CD4-positive, alpha-beta memory T cell (primary cell): Measurements from ENCODE around the gene BLOC1S4. TPM values are rescaled to one million over a fixed set of nuclear protein-coding genes. Genes with fewer than 3 reads are reported as not detected.

Experiments
- CTCF ChIA-PET: fragments of 350-600 bp; sonication (Branson Sonifier 250); formaldehyde crosslinking; loops from one replicate; lab custom pipeline; 2021; ENCODE audit warnings: inconsistent platforms; ENCODE audit not compliant: partially characterized antibody; lab: Charles Lee
- POLR2A ChIA-PET: fragments of 350-600 bp; sonication (Branson Sonifier 250); formaldehyde crosslinking; loops from one replicate; lab custom pipeline; 2021; ENCODE audit not compliant: partially characterized antibody; lab: Charles Lee
- DNase-seq, 5 donors: peaks; one replicate each; pipeline versions ENCODE4 v3.0.0 to v3.0.0-alpha.2; 2020 to 2022; ENCODE audit warnings: mixed read lengths in 1 of 5
- H3K27ac ChIP-seq: one replicate; pipeline ENCODE4 v1.7.0; 2013; ENCODE audit warnings: low read depth, low read length
- H3K27me3 ChIP-seq: 2 replicates; pipeline ENCODE4 v1.7.0; 2013; ENCODE audit warnings: mild to moderate bottlenecking, low read length, moderate library complexity; ENCODE audit not compliant: insufficient read depth
- H3K36me3 ChIP-seq: 2 replicates; pipeline ENCODE4 v1.7.0; 2013; ENCODE audit warnings: mild to moderate bottlenecking, low read length, moderate library complexity; ENCODE audit not compliant: insufficient read depth
- H3K4me1 ChIP-seq: 2 replicates; pipeline ENCODE4 v1.7.0; 2013; ENCODE audit warnings: mild to moderate bottlenecking, low read length, moderate library complexity; ENCODE audit not compliant: insufficient read depth
- H3K4me3 ChIP-seq, 2 donors: one replicate each; pipeline ENCODE4 v1.7.0; 2013; ENCODE audit warnings: low read length in 2 of 2, mild to moderate bottlenecking in 1 of 2
- H3K9me3 ChIP-seq, 2 donors: one replicate each; pipeline ENCODE4 v1.7.0; 2013; ENCODE audit warnings: low read length in 2 of 2, control low read depth in 1 of 2; ENCODE audit not compliant: control insufficient read depth in 1 of 2
- H3K27ac Mint-ChIP-seq, 7 donors: one replicate each; pipeline ENCODE4 v1.8.0; 2020 to 2021; ENCODE audit warnings: mixed read lengths in 7 of 7, mild to moderate bottlenecking in 6 of 7, inconsistent platforms in 3 of 7, moderate library complexity in 3 of 7
- H3K27me3 Mint-ChIP-seq, 2 donors: one replicate each; pipeline ENCODE4 v1.8.0; 2020 to 2021; ENCODE audit warnings: mixed read lengths in 2 of 2
- H3K36me3 Mint-ChIP-seq, 2 donors: one replicate each; pipeline ENCODE4 v1.8.0; 2020 to 2021; ENCODE audit warnings: mixed read lengths in 2 of 2, inconsistent platforms in 1 of 2, mild to moderate bottlenecking in 1 of 2
- H3K4me1 Mint-ChIP-seq, 4 donors: one replicate each; pipeline ENCODE4 v1.8.0; 2020 to 2021; ENCODE audit warnings: mixed read lengths in 4 of 4, mild to moderate bottlenecking in 1 of 4
- H3K4me3 Mint-ChIP-seq, 8 donors: one replicate each; pipeline ENCODE4 v1.8.0; 2020 to 2021; ENCODE audit warnings: mixed read lengths in 8 of 8, mild to moderate bottlenecking in 7 of 8, moderate library complexity in 6 of 8, inconsistent platforms in 3 of 8
- H3K9me3 Mint-ChIP-seq, 8 donors: one replicate each; pipeline ENCODE4 v1.8.0; 2020 to 2021; ENCODE audit warnings: mixed read lengths in 8 of 8, mild to moderate bottlenecking in 5 of 8, inconsistent platforms in 3 of 8, moderate library complexity in 1 of 8
- intact Hi-C: fragments of 100-400 bp; cut with micrococcal nuclease; formaldehyde crosslinking; loops from one replicate; pipeline ENCODE4 v1.15.1; 2023
- polyA plus RNA-seq, 2 donors: library from polyadenylated mRNA; unstranded; fragments of 300-500 nt; fragmentation: Illumina TruSeq; gene quantifications; one replicate each; pipeline ENCODE4 v1.2.3, GENCODE V29; 2021
- total RNA-seq, 2 experiments: library from RNA; stranded (reverse); gene quantifications; one replicate each; pipeline ENCODE4 v1.2.3, GENCODE V29; 2021

Gene BLOC1S4
- total and polyA plus RNA-seq, 4 experiments from 2014 or later, result 35.3 to 76.2 (median 55.2) TPM

- DNase-seq, result no peak
- Histone ChIP-seq H3K27ac (no peak overlapping the region), H3K4me1 (no peaks in the 10 kb centered on the region), H3K4me3 (no peak overlapping the region), H3K36me3 (no peaks in the 10 kb centered on the region), H3K27me3 (no peaks in the 10 kb centered on the region), H3K9me3 (no peaks in the 10 kb centered on the region)
- no peaks in the 10 kb centered on the region for H3K9me3 Mint-ChIP-seq
- H3K4me3 Mint-ChIP-seq, result no peak overlapping the region
- no peaks in the 10 kb centered on the region for H3K36me3 Mint-ChIP-seq
- ChIA-PET POLR2A (no interaction called here), CTCF (interaction anchor here (1.3 kb wide), 1 partner anchor 115 kb away, joined by 4 read pairs; no protein-coding TSS in a partner anchor)
- no peaks in the 10 kb centered on the region for H3K27me3 Mint-ChIP-seq
- H3K4me1 Mint-ChIP-seq, result no peaks in the 10 kb centered on the region
- no peak overlapping the region for H3K27ac Mint-ChIP-seq
- intact Hi-C loops, result no loop called here
These were observed 42.8 kb downstream of the BLOC1S4 start for GRCh38 chr4:6758728-6759127.

GRCh38 chr4:6760865-6761264 is 44.9 kb downstream of the BLOC1S4 start:
- no peaks in the 10 kb centered on the region for H3K27me3 Mint-ChIP-seq
- no peaks in the 10 kb centered on the region for H3K27me3 ChIP-seq
- no peak overlapping the region for H3K27ac ChIP-seq
- DNase-seq, result no peak
- H3K9me3 Mint-ChIP-seq, result no peaks in the 10 kb centered on the region
- no peak overlapping the region for H3K4me3 ChIP-seq
- no peaks in the 10 kb centered on the region for H3K4me1 ChIP-seq
- no peaks in the 10 kb centered on the region for H3K9me3 ChIP-seq
- intact Hi-C loops, result no loop called here
- H3K36me3 Mint-ChIP-seq, result no peaks in the 10 kb centered on the region
- POLR2A ChIA-PET, result no interaction called here
- CTCF ChIA-PET, result interaction anchor here (1.3 kb wide), 1 partner anchor 113 kb away, joined by 3 read pairs; no protein-coding TSS in a partner anchor
- H3K36me3 ChIP-seq, result no peaks in the 10 kb centered on the region
- no peak overlapping the region for H3K27ac Mint-ChIP-seq
- H3K4me3 Mint-ChIP-seq, result no peak overlapping the region
- H3K4me1 Mint-ChIP-seq, result peaks cover 0 to under 1% (median 0%) of the 10 kb centered on the region in 4 donors

- Histone ChIP-seq H3K4me3 (no peak overlapping the region), H3K36me3 (no peaks in the 10 kb centered on the region), H3K27ac (no peak overlapping the region), H3K27me3 (no peaks in the 10 kb centered on the region), H3K4me1 (no peaks in the 10 kb centered on the region), H3K9me3 (no peaks in the 10 kb centered on the region)
- no peaks in the 10 kb centered on the region for H3K9me3 Mint-ChIP-seq
- H3K4me3 Mint-ChIP-seq, result no peak overlapping the region
- H3K36me3 Mint-ChIP-seq, result no peaks in the 10 kb centered on the region
- POLR2A ChIA-PET, result no interaction called here
- no peak for DNase-seq
- intact Hi-C loops, result no loop called here
- peaks cover 0 to 9% (median 0%) of the 10 kb centered on the region in 4 donors for H3K4me1 Mint-ChIP-seq
- CTCF ChIA-PET, result interaction anchor here (1.3 kb wide), 1 partner anchor 112 kb away, joined by 3 read pairs; no protein-coding TSS in a partner anchor
- no peak overlapping the region for H3K27ac Mint-ChIP-seq
- no peaks in the 10 kb centered on the region for H3K27me3 Mint-ChIP-seq
These were observed 46.0 kb downstream of the BLOC1S4 start for GRCh38 chr4:6761649-6762615.

- Histone ChIP-seq H3K36me3 (no peaks in the 10 kb centered on the region), H3K9me3 (no peaks in the 10 kb centered on the region), H3K27ac (no peak overlapping the region), H3K4me3 (no peak overlapping the region), H3K27me3 (no peaks in the 10 kb centered on the region), H3K4me1 (no peaks in the 10 kb centered on the region)
- Mint-ChIP-seq H3K36me3 (no peaks in the 10 kb centered on the region), H3K4me3 (no peak overlapping the region), H3K4me1 (peaks cover 0 to 9% (median 1%) of the 10 kb centered on the region in 4 donors), H3K27ac (peak overlapping the region in 1 of 7 donors; percentile 21), H3K27me3 (no peaks in the 10 kb centered on the region), H3K9me3 (no peaks in the 10 kb centered on the region)
- ChIA-PET CTCF (no interaction called here), POLR2A (no interaction called here)
- no peak for DNase-seq
- intact Hi-C loops, result no loop called here
These were observed 47.4 kb downstream of the BLOC1S4 start for GRCh38 chr4:6763330-6763851.

- ChIA-PET CTCF (no interaction called here), POLR2A (no interaction called here)
- no peaks in the 10 kb centered on the region for H3K36me3 ChIP-seq
- peaks cover 14% of the 10 kb centered on the region for H3K4me1 ChIP-seq
- DNase-seq, result no peak
- H3K27me3 Mint-ChIP-seq, result no peaks in the 10 kb centered on the region
- no peaks in the 10 kb centered on the region for H3K9me3 ChIP-seq
- no peaks in the 10 kb centered on the region for H3K36me3 Mint-ChIP-seq
- no peak overlapping the region for H3K27ac Mint-ChIP-seq
- H3K9me3 Mint-ChIP-seq, result no peaks in the 10 kb centered on the region
- H3K4me3 ChIP-seq, result no peak overlapping the region
- no peak overlapping the region for H3K27ac ChIP-seq
- H3K4me3 Mint-ChIP-seq, result no peak overlapping the region
- no peaks in the 10 kb centered on the region for H3K27me3 ChIP-seq
- intact Hi-C loops, result no loop called here
- H3K4me1 Mint-ChIP-seq, result peaks cover 5 to 23% (median 12%) of the 10 kb centered on the region in 4 donors
These were observed 49.1 kb downstream of the BLOC1S4 start for GRCh38 chr4:6764976-6765620.

- intact Hi-C loops, result no loop called here
- H3K27ac Mint-ChIP-seq, result peak overlapping the region in 1 of 7 donors; percentile 57
- no peak for DNase-seq
- H3K36me3 ChIP-seq, result no peaks in the 10 kb centered on the region
- H3K4me3 ChIP-seq, result no peak overlapping the region
- POLR2A ChIA-PET, result no interaction called here
- CTCF ChIA-PET, result no interaction called here
- H3K4me1 ChIP-seq, result peaks cover 14% of the 10 kb centered on the region
- no peaks in the 10 kb centered on the region for H3K27me3 ChIP-seq
- H3K4me1 Mint-ChIP-seq, result peaks cover 5 to 23% (median 12%) of the 10 kb centered on the region in 4 donors
- no peak overlapping the region for H3K4me3 Mint-ChIP-seq
- no peak overlapping the region for H3K27ac ChIP-seq
- H3K9me3 ChIP-seq, result no peaks in the 10 kb centered on the region
- H3K27me3 Mint-ChIP-seq, result no peaks in the 10 kb centered on the region
- H3K36me3 Mint-ChIP-seq, result no peaks in the 10 kb centered on the region
- no peaks in the 10 kb centered on the region for H3K9me3 Mint-ChIP-seq
These were observed 49.7 kb downstream of the BLOC1S4 start for GRCh38 chr4:6765703-6766102.
